H1 (cell line): ENCODE measurements around the gene DNTT. TPM values are rescaled to one million over a fixed set of nuclear protein-coding genes. Genes with fewer than 3 reads are reported as not detected.

ENCODE experiments used
- CTCF ChIA-PET: fragments of 300-600 bp; sonication (Branson Sonifier 250); formaldehyde crosslinking; loops from one replicate; lab custom pipeline; 2021; ENCODE audit not compliant: partially characterized antibody; lab: Charles Lee
- POLR2A ChIA-PET: fragments of 300-600 bp; sonication (Branson Sonifier 250); formaldehyde crosslinking; loops from one replicate; lab custom pipeline; 2021; ENCODE audit warnings: inconsistent platforms; ENCODE audit not compliant: partially characterized antibody; lab: Charles Lee
- DNase-seq, 2 experiments: peaks; one replicate each; pipeline versions ENCODE4 v3.0.0 to v3.0.0-alpha.2; 2010 to 2022; ENCODE audit warnings: low spot score in 2 of 2, low read depth in 1 of 2, mixed read lengths in 1 of 2
- FAIRE-seq: peaks from 2 replicates; lab custom pipeline; 2011; peaks lifted over from hg19 to GRCh38; lab: Jason Lieb, UNC
- H2AFZ ChIP-seq: 2 replicates; pipeline ENCODE4 v1.8.1; 2012; ENCODE audit warnings: low read length, inconsistent platforms
- H2AK5ac ChIP-seq: 2 replicates; pipeline ENCODE4 v1.6.1; 2013; ENCODE audit warnings: low read depth, low read length
- H2BK120ac ChIP-seq: replicated peaks from 2 replicates; pipeline ENCODE3; 2013; ENCODE audit warnings: low read depth, low read length, inconsistent platforms
- H2BK12ac ChIP-seq: 2 replicates; pipeline ENCODE4 v1.6.1; 2013; ENCODE audit warnings: low read depth, low read length
- H2BK15ac ChIP-seq: 2 replicates; pipeline ENCODE4 v1.6.1; 2013; ENCODE audit warnings: low read length
- H2BK20ac ChIP-seq: 2 replicates; pipeline ENCODE4 v1.6.1; 2013; ENCODE audit warnings: low read length
- H2BK5ac ChIP-seq: 2 replicates; pipeline ENCODE4 v1.6.1; 2013; ENCODE audit warnings: low read depth, low read length
- H3K14ac ChIP-seq: 2 replicates; pipeline ENCODE4 v1.6.1; 2013; ENCODE audit warnings: inconsistent platforms; ENCODE audit not compliant: insufficient read length
- H3K18ac ChIP-seq: 2 replicates; pipeline ENCODE4 v1.6.1; 2013; ENCODE audit warnings: low read length; ENCODE audit errors: extremely low read depth
- H3K23ac ChIP-seq: 2 replicates; pipeline ENCODE4 v1.6.1; 2013; ENCODE audit warnings: inconsistent platforms; ENCODE audit not compliant: insufficient read length
- H3K23me2 ChIP-seq: 2 replicates; pipeline ENCODE4 v1.6.1; 2013; ENCODE audit warnings: low read depth, low read length
- H3K27ac ChIP-seq: 2 replicates; pipeline ENCODE4 v1.6.1; 2011; ENCODE audit warnings: low read depth, low read length, inconsistent platforms
- H3K27me3 ChIP-seq, 4 experiments: replicated peaks in 1 of 4; 1 replicate in 1 of 4; 2 replicates in 3 of 4; pipeline versions ENCODE4 v1.6.1 to v1.8.1; 2011 to 2013; ENCODE audit warnings: low read length in 3 of 4, mild to moderate bottlenecking in 3 of 4, inconsistent platforms in 2 of 4, mixed read lengths in 2 of 4, moderate library complexity in 1 of 4; ENCODE audit not compliant: control insufficient read depth in 3 of 4, insufficient read depth in 3 of 4; ENCODE audit errors: extremely low read depth in 1 of 4
- H3K36me3 ChIP-seq, 4 experiments: 2 replicates each; pipeline versions ENCODE4 v1.6.1 to v1.8.1; 2011 to 2013; ENCODE audit warnings: mild to moderate bottlenecking in 4 of 4, low read length in 3 of 4, moderate library complexity in 2 of 4, control low read depth in 1 of 4, inconsistent platforms in 1 of 4; ENCODE audit not compliant: insufficient read depth in 4 of 4, control insufficient read depth in 2 of 4
- H3K4ac ChIP-seq: replicated peaks from 2 replicates; pipeline ENCODE3; 2013; ENCODE audit warnings: low read length, low read depth, mixed read lengths, inconsistent platforms; ENCODE audit not compliant: insufficient read length
- H3K4me1 ChIP-seq, 4 experiments: replicated peaks in 1 of 4; 1 replicate in 1 of 4; 2 replicates in 3 of 4; pipeline versions ENCODE4 v1.6.1 to v1.8.1; 2011 to 2013; ENCODE audit warnings: low read length in 3 of 4, inconsistent platforms in 2 of 4, mixed read lengths in 1 of 4; ENCODE audit not compliant: insufficient read depth in 4 of 4, control insufficient read depth in 3 of 4
- H3K4me2 ChIP-seq, 2 experiments: 2 replicates each; pipeline versions ENCODE4 v1.6.1 to v1.8.1; 2011 to 2013; ENCODE audit warnings: low read depth in 2 of 2, low read length in 2 of 2, control low read depth in 1 of 2, inconsistent platforms in 1 of 2, mild to moderate bottlenecking in 1 of 2; ENCODE audit not compliant: insufficient read depth in 1 of 2
- H3K4me3 ChIP-seq, 4 experiments: fragments of 200-600, 300-600 bp in 1 of 4; sonication (generic), shearing (Covaris generic), sonication (Bioruptor Twin) in 1 of 4; 2 replicates each; pipeline versions ENCODE4 v1.5.1 to v1.8.1; 2011 to 2016; ENCODE audit warnings: low read length in 4 of 4, low read depth in 3 of 4, control low read depth in 2 of 4, inconsistent platforms in 2 of 4, mild to moderate bottlenecking in 2 of 4, mixed read lengths in 1 of 4, moderate library complexity in 1 of 4; ENCODE audit not compliant: insufficient read depth in 2 of 4; ENCODE audit errors: extremely low read depth in 1 of 4
- H3K56ac ChIP-seq: replicated peaks from 2 replicates; pipeline ENCODE3; 2013; ENCODE audit warnings: low read depth, mild to moderate bottlenecking, mixed read lengths, low read length, inconsistent platforms; ENCODE audit not compliant: insufficient read length
- H3K79me1 ChIP-seq: 2 replicates; pipeline ENCODE4 v1.6.1; 2013; ENCODE audit warnings: low read depth, low read length, control low read depth
- H3K79me2 ChIP-seq, 2 experiments: 2 replicates each; pipeline versions ENCODE4 v1.6.1 to v1.8.1; 2012 to 2013; ENCODE audit warnings: low read length in 2 of 2, mild to moderate bottlenecking in 2 of 2, inconsistent platforms in 1 of 2; ENCODE audit not compliant: insufficient read depth in 2 of 2, control insufficient read depth in 1 of 2
- H3K9ac ChIP-seq, 4 experiments: replicated peaks in 1 of 4; 1 replicate in 1 of 4; 2 replicates in 3 of 4; pipeline versions ENCODE4 v1.6.1 to v1.8.1; 2011 to 2013; ENCODE audit warnings: low read depth in 3 of 4, low read length in 3 of 4, control low read depth in 2 of 4, mild to moderate bottlenecking in 2 of 4, moderate library complexity in 2 of 4, inconsistent platforms in 1 of 4; ENCODE audit errors: extremely low read depth in 1 of 4
- H3K9me3 ChIP-seq, 2 experiments: 2 replicates each; pipeline versions ENCODE4 v1.6.1 to v1.8.1; 2012 to 2013; ENCODE audit warnings: mild to moderate bottlenecking in 2 of 2, moderate library complexity in 2 of 2, control low read depth in 1 of 2, inconsistent platforms in 1 of 2, low read depth in 1 of 2, low read length in 1 of 2, mixed read lengths in 1 of 2; ENCODE audit not compliant: insufficient read depth in 2 of 2
- H4K20me1 ChIP-seq, 2 experiments: replicated peaks in 1 of 2; 2 replicates each; pipeline versions ENCODE3 to v1.8.1; 2011 to 2013; ENCODE audit warnings: inconsistent platforms in 2 of 2, low read length in 2 of 2, mild to moderate bottlenecking in 1 of 2; ENCODE audit not compliant: insufficient read depth in 2 of 2, control insufficient read depth in 1 of 2
- H4K5ac ChIP-seq: 2 replicates; pipeline ENCODE4 v1.6.1; 2013; ENCODE audit warnings: low read length, low read depth, mixed read lengths, inconsistent platforms; ENCODE audit not compliant: insufficient read length
- H4K8ac ChIP-seq: 2 replicates; pipeline ENCODE4 v1.8.0; 2013; ENCODE audit warnings: mild to moderate bottlenecking, moderate library complexity, low read length, inconsistent platforms; ENCODE audit not compliant: insufficient read depth; ENCODE audit errors: extremely low read depth
- H4K91ac ChIP-seq: replicated peaks from 2 replicates; pipeline ENCODE3; 2013; ENCODE audit warnings: low read length, mixed read lengths, inconsistent platforms; ENCODE audit not compliant: insufficient read length
- ATF3 ChIP-seq: IDR thresholded peaks from 2 replicates; pipeline ENCODE4 v1.6.1; 2011; ENCODE audit warnings: low read depth, mild to moderate bottlenecking, low read length; ENCODE audit not compliant: insufficient read depth
- EZH2 ChIP-seq: fragments of 200-600 bp; sonication (generic); IDR thresholded peaks from 2 replicates; pipeline ENCODE4 v1.7.1; 2012; ENCODE audit warnings: low read depth, mild to moderate bottlenecking, moderate library complexity, low read length, inconsistent platforms; ENCODE audit not compliant: severe bottlenecking
- RXRA ChIP-seq: IDR thresholded peaks from 2 replicates; pipeline ENCODE4 v1.6.1; 2011; ENCODE audit warnings: low read depth, mild to moderate bottlenecking, low read length, moderate library complexity; ENCODE audit not compliant: insufficient read depth
- USF2 ChIP-seq: IDR thresholded peaks from 2 replicates; pipeline ENCODE4 v1.6.1; 2011; ENCODE audit warnings: low read length, improper control_type of control experiment
- WGBS, 2 experiments: shearing (Covaris generic) in 1 of 2; methylation state at CpG; one replicate each; pipeline versions ENCODE4 v1.1.6 to v1.1.7; 2013 to 2015; ENCODE audit warnings: low lambda C conversion rate in 2 of 2, mixed read lengths in 2 of 2, inconsistent platforms in 1 of 2, low coverage in 1 of 2, missing lambda C conversion rate in 1 of 2; ENCODE audit not compliant: insufficient replicate concordance in 2 of 2, insufficient coverage in 1 of 2, insufficient read length in 1 of 2; ENCODE audit errors: extremely low coverage in 1 of 2, missing lambda C conversion rate in 1 of 2; 5-methylcytosine and 5-hydroxymethylcytosine counted together
- polyA plus RNA-seq, 7 experiments: library from polyadenylated mRNA; depleted of rRNA in 3 of 7; stranded (reverse) in 5 of 7; unstranded in 2 of 7; fragments of >200 nt in 5 of 7; fragments of 200-250 nt in 2 of 7; gene quantifications; 1 replicate in 5 of 7; 2 replicates in 1 of 7; 4 replicates in 1 of 7; pipeline versions ENCODE4 v1.2.1 to v1.2.3, GENCODE V29; 2011 to 2013; ENCODE audit warnings: missing spikeins in 2 of 7, mixed read lengths in 2 of 7
- total RNA-seq: library from RNA; stranded (reverse); fragmentation: NEBNext Ultra II Directional; extraction: Animal tissue kit (Norgen Biotek cat#: 25700); gene quantifications from 2 replicates; pipeline ENCODE4 v1.2.1, GENCODE V29; 2021

Gene DNTT
- total and polyA plus RNA-seq, 2 of the 8 experiments (the other 6 are each of a cell fraction or from before 2014, with no cell fraction given), result not detected

GRCh38 chr10:96337106-96337505, 32.9 kb downstream of the DNTT start:
- Histone ChIP-seq H3K79me1 (no peaks in the 10 kb centered on the region), H2BK5ac (no peak overlapping the region), H3K56ac (no peak overlapping the region), H4K5ac (no peak overlapping the region), H3K27me3 (no peaks in the 10 kb centered on the region), H2BK20ac (no peak overlapping the region), H3K23ac (no peak overlapping the region), H4K20me1 (no peaks in the 10 kb centered on the region), H2AK5ac (no peak overlapping the region), H2BK120ac (no peak overlapping the region), H3K9ac (no peak overlapping the region), H3K9me3 (no peaks in the 10 kb centered on the region), H3K18ac (no peak overlapping the region), H3K79me2 (no peaks in the 10 kb centered on the region), H3K4me3 (no peak overlapping the region), H2BK12ac (no peak overlapping the region), H3K27ac (no peak overlapping the region), H4K91ac (no peak overlapping the region), H3K36me3 (no peaks in the 10 kb centered on the region), H3K23me2 (no peaks in the 10 kb centered on the region), H4K8ac (no peak overlapping the region), H3K4ac (no peak overlapping the region), H3K14ac (no peak overlapping the region), H2AFZ (no peak overlapping the region), H3K4me2 (no peak overlapping the region), H2BK15ac (no peak overlapping the region), H3K4me1 (peaks cover 0 to 13% (median 4%) of the 10 kb centered on the region in 4 experiments; a peak in 5 of 7 replicates)
- POLR2A ChIA-PET, result no interaction called here
- CTCF ChIA-PET, result interaction anchor here (0.6 to 9.0 kb wide), 13 partner anchors 11 to 115 kb away, joined by 3 to 197 read pairs (median 4); no protein-coding TSS in a partner anchor
- DNase-seq (peak in 1 of 2 experiments; percentile 39), FAIRE-seq (no peak)
- 93% methylated on average over 2 of the region's 2 CpGs; no CpG with 5 or more reads in 1 of the 2 experiments for WGBS, 2 experiments
- TF ChIP-seq EZH2, result no peak
- peak; percentile 55; the same call in 1 of the 2 replicates for TF ChIP-seq ATF3
- TF ChIP-seq RXRA, result no peak
- TF ChIP-seq USF2, result peak; percentile 70; the same call in 1 of the 2 replicates
